ENCODE results near the gene DYNLT4.

- TF ChIP-seq CTCF (IDR thresholded peaks at IDR 0.05) (no peak), POLR2A (IDR thresholded peaks at IDR 0.05) (peak; percentile 28)
These were observed 1.1 kb upstream of the DYNLT4 start, which contains the start of gene BTBD19 for GRCh38 chr1:44808063-44808937.

Data from right lobe of liver (tissue), 4 donors.